GM12872 (cell line): ENCODE data around the gene PLEKHG2.

Experiments
- TF ChIP-seq, protein P1 (sequence below): IDR thresholded peaks from 3 replicates; pipeline ENCODE4 v1.5.1; 2011; ENCODE audit warnings: low read depth, mild to moderate bottlenecking, low read length, moderate library complexity; ENCODE audit not compliant: insufficient read depth

PLEKHG2 gene, protein sequence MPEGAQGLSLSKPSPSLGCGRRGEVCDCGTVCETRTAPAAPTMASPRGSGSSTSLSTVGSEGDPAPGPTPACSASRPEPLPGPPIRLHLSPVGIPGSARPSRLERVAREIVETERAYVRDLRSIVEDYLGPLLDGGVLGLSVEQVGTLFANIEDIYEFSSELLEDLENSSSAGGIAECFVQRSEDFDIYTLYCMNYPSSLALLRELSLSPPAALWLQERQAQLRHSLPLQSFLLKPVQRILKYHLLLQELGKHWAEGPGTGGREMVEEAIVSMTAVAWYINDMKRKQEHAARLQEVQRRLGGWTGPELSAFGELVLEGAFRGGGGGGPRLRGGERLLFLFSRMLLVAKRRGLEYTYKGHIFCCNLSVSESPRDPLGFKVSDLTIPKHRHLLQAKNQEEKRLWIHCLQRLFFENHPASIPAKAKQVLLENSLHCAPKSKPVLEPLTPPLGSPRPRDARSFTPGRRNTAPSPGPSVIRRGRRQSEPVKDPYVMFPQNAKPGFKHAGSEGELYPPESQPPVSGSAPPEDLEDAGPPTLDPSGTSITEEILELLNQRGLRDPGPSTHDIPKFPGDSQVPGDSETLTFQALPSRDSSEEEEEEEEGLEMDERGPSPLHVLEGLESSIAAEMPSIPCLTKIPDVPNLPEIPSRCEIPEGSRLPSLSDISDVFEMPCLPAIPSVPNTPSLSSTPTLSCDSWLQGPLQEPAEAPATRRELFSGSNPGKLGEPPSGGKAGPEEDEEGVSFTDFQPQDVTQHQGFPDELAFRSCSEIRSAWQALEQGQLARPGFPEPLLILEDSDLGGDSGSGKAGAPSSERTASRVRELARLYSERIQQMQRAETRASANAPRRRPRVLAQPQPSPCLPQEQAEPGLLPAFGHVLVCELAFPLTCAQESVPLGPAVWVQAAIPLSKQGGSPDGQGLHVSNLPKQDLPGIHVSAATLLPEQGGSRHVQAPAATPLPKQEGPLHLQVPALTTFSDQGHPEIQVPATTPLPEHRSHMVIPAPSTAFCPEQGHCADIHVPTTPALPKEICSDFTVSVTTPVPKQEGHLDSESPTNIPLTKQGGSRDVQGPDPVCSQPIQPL (N-terminal part only)

DNA sequence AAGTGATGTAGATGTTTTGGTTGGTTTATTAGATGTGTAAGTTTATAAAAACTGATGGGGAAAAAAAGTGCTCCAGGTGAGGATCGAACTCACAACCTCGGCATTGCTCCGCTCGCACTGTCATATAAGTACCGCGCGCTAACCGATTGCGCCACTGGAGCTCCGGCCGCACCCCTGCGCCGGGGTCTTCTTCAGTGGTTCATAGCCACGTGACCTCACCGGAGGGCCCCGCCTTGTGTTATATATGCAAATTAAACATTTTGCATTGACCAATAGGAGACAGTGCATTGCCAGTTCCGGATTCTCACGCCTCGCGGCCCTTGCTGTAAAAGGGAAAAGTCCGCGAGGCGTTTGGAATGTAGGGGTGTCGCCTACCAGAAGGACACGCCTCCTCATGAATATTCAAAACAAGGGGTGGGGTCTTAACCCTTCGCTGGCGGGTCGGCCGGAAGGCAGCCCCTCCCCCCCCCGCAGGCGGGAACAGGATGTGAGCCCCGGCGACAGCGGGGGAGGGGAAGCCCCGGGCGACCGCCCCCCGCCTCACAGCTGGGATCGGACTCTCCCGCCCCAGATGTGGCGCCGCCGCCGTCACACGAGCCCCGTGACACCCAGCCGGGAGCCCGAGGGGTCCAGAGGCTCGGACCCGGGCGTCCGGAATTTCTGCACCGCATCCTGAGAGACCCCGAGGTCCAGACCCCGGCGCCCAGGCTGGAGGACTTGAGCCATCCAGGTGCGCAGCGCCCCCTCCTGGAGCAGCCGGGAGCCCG, at the start of gene PLEKHG2:
PLEKHG2 (plus strand) TSS at position 570 of the 767 bp plus-strand sequence. CDS start 1,418 bp downstream, outside the sequence.
- TF ChIP-seq, protein P1, sequence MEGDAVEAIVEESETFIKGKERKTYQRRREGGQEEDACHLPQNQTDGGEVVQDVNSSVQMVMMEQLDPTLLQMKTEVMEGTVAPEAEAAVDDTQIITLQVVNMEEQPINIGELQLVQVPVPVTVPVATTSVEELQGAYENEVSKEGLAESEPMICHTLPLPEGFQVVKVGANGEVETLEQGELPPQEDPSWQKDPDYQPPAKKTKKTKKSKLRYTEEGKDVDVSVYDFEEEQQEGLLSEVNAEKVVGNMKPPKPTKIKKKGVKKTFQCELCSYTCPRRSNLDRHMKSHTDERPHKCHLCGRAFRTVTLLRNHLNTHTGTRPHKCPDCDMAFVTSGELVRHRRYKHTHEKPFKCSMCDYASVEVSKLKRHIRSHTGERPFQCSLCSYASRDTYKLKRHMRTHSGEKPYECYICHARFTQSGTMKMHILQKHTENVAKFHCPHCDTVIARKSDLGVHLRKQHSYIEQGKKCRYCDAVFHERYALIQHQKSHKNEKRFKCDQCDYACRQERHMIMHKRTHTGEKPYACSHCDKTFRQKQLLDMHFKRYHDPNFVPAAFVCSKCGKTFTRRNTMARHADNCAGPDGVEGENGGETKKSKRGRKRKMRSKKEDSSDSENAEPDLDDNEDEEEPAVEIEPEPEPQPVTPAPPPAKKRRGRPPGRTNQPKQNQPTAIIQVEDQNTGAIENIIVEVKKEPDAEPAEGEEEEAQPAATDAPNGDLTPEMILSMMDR = peak; percentile 81

DNA sequence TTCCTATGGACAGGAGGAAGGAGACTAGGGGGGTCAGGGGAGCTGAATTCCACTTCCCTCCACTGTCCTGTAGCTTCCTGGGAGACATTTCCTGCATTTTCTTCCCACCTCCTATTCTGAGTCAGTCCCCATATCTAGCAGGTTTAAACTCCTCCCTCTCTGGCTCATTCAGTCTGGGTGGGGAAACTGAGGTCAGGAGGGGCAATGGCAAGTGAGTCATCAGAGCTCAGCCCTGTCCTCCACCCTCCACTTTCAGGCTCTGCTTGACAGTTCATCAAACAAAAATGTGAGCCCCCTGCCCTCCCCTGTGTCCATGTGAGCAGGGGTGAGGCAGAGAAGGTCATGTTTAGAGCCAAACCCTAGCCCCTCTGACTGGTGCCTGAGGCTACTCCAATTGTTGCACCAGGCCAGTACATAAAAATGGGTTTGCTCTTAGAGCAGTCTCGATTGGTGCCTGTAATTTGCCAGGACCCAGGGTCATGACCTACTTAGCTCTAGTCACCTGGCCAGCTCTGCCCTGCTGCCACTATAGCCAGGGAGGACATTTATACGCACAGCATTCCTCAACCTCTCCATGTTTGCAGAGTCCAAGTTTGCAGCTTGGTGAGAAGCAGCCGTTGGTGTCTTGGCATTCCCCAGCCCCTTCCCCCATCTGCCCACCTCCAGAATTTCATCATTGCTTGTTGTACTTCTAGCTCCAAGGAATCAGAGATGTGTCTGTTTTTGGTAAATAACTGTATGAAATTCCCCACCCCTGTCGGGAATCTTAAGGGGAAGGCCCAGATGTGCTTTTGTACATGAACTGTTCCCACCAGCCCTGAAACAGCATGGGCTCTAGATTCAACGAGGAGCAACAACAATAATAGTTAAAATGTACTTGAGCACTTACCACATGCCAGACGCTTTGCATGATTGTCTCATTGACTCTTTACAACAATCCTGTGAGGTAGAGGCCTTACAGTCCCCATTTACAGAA, 49.5 kb upstream of the PLEKHG2 start:
- TF ChIP-seq, protein P1 = no peak

GRCh38 chr19:39363901-39364457, 48.5 kb upstream of the PLEKHG2 start:
- TF ChIP-seq, protein P1 = no peak

GRCh38 chr19:39365531-39365930, 46.9 kb upstream of the PLEKHG2 start:
- TF ChIP-seq, protein P1 = no peak

- TF ChIP-seq, protein P1 = no peak
Observed at GRCh38 chr19:39369200-39369599, 43.3 kb upstream of the PLEKHG2 start.

DNA sequence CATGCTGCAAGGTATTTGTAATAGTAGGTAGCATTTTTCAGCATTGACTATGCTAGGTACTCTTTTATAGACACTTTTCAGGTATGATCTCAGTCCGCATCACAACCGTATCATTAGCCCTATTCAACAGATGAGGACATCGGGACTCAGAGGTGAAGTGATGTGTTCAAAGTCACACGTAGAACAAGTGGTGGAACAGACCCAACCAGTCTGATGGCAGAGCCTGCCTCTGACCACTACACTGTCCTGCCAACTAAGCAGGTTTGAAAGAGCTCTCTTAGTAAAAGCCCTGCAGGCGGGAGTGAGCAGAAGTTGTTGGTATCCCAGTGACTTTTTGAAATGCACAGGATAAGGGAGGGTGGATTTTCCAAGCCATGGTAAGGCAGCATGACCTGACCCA, 41.7 kb upstream of the PLEKHG2 start:
- TF ChIP-seq, protein P1 = no peak
